Kidney glomerular epithelial cell (primary cell): ENCODE results near the gene GABRA6.
"Not testable (repeated sequence)": the region's sequence is repeated elsewhere in the genome, so short reads cannot be mapped to it uniquely, and the experiment has no call there.

Experiments
- DNase-seq: peaks from one replicate; lab custom pipeline; 2025; lab: John Stamatoyannopoulos, UW

The GABRA6 gene

GRCh38 chr5:161685461-161685860 lies at the start of gene GABRA6:
Gene GABRA6 (plus strand): TSS chr5:161685721. CDS start chr5:161685990, 269 bp downstream.
- DNase-seq: no peak

GRCh38 chr5:161637591-161637990 lies 47.9 kb upstream of the GABRA6 start:
- DNase-seq: no peak

GRCh38 chr5:161641444-161641843 lies 44.1 kb upstream of the GABRA6 start:
- no peak for DNase-seq

- DNase-seq: no peak
Measured at GRCh38 chr5:161645264-161645663, 40.3 kb upstream of the GABRA6 start.

GRCh38 chr5:161651926-161652325 lies 33.6 kb upstream of the GABRA6 start:
- not testable (repeated sequence) for DNase-seq

GRCh38 chr5:161660806-161661205 lies 24.7 kb upstream of the GABRA6 start:
- no peak for DNase-seq

GRCh38 chr5:161663431-161663830 lies 22.1 kb upstream of the GABRA6 start:
- DNase-seq: no peak

GRCh38 chr5:161676103-161676502 lies 9.4 kb upstream of the GABRA6 start:
- DNase-seq: peak; percentile 3

GRCh38 chr5:161686149-161686548 lies 628 bp downstream of the GABRA6 start:
- no peak for DNase-seq

GRCh38 chr5:161686881-161687280 lies 1.4 kb downstream of the GABRA6 start:
- no peak for DNase-seq

GRCh38 chr5:161687316-161687715 lies 1.8 kb downstream of the GABRA6 start:
- DNase-seq: no peak

GRCh38 chr5:161691911-161692310 lies 6.4 kb downstream of the GABRA6 start:
- no peak for DNase-seq

- no peak for DNase-seq
Measured at GRCh38 chr5:161697001-161697400, 11.5 kb downstream of the GABRA6 start.

- DNase-seq: no peak
Measured at GRCh38 chr5:161700065-161700464, 14.5 kb downstream of the GABRA6 start.

GRCh38 chr5:161703528-161703927 lies 18.0 kb downstream of the GABRA6 start:
- no peak for DNase-seq

GRCh38 chr5:161707382-161707781 lies 21.9 kb downstream of the GABRA6 start:
- DNase-seq: no peak

GRCh38 chr5:161709239-161709638 lies 23.7 kb downstream of the GABRA6 start:
- DNase-seq: no peak

GRCh38 chr5:161713042-161713441 lies 27.5 kb downstream of the GABRA6 start:
- DNase-seq: no peak

- no peak for DNase-seq
Measured at GRCh38 chr5:161719157-161719556, 33.6 kb downstream of the GABRA6 start.

GRCh38 chr5:161720460-161720859 lies 34.9 kb downstream of the GABRA6 start:
- DNase-seq: no peak

- DNase-seq: no peak
Measured at GRCh38 chr5:161734741-161735140, 49.2 kb downstream of the GABRA6 start.

- DNase-seq: no peak
Measured at GRCh38 chr5:161740433-161740832, 54.9 kb downstream of the GABRA6 start.

- no peak for DNase-seq
Measured at GRCh38 chr5:161744276-161744675, 58.8 kb downstream of the GABRA6 start.

GRCh38 chr5:161745392-161745791 lies 59.9 kb downstream of the GABRA6 start:
- DNase-seq: no peak

GRCh38 chr5:161751265-161751664 lies 65.7 kb downstream of the GABRA6 start:
- DNase-seq: no peak
